Neural progenitor cell (in vitro differentiated cells): ENCODE data around the gene NTM. TPM values are rescaled to one million over a fixed set of nuclear protein-coding genes. Genes with fewer than 3 reads are reported as not detected.

ENCODE experiments used
- DNase-seq: peaks from one replicate; pipeline ENCODE4 v3.0.0-alpha.2; 2016; ENCODE audit warnings: low spot score
- H2AFZ ChIP-seq: fragments of 200-600 bp; sonication (generic); replicated peaks from 2 replicates; pipeline ENCODE4 v1.6.1; 2016; ENCODE audit warnings: antibody characterized with exemption
- H3F3A ChIP-seq: fragments of 200-600 bp; sonication (generic); 2 replicates; pipeline ENCODE4 v1.6.1; 2016; ENCODE audit warnings: antibody characterized with exemption, low read depth
- H3K27ac ChIP-seq: fragments of 200-600 bp; sonication (generic); 2 replicates; pipeline ENCODE4 v1.5.1; 2016; ENCODE audit warnings: mild to moderate bottlenecking
- H3K27me3 ChIP-seq: fragments of 200-600 bp; sonication (generic); 2 replicates; pipeline ENCODE4 v1.6.1; 2016; ENCODE audit warnings: mild to moderate bottlenecking, moderate library complexity
- H3K36me3 ChIP-seq: fragments of 200-600 bp; sonication (generic); 2 replicates; pipeline ENCODE4 v1.5.1; 2016
- H3K4me1 ChIP-seq: fragments of 200-600 bp; sonication (generic); 2 replicates; pipeline ENCODE4 v1.6.1; 2016; ENCODE audit warnings: mixed run types
- H3K4me2 ChIP-seq: fragments of 200-600 bp; sonication (generic); 2 replicates; pipeline ENCODE4 v1.6.1; 2016
- H3K4me3 ChIP-seq: fragments of 200-600 bp; sonication (generic); 2 replicates; pipeline ENCODE4 v1.5.1; 2016
- H3K79me2 ChIP-seq: fragments of 200-600 bp; sonication (generic); 2 replicates; pipeline ENCODE4 v1.6.1; 2016; ENCODE audit warnings: low read depth
- H3K9ac ChIP-seq: fragments of 200-600 bp; sonication (generic); 2 replicates; pipeline ENCODE4 v1.6.1; 2016
- H3K9me3 ChIP-seq: fragments of 200-600 bp; sonication (generic); 2 replicates; pipeline ENCODE4 v1.5.1; 2016; ENCODE audit warnings: low read depth
- H4K20me1 ChIP-seq: fragments of 200-600 bp; sonication (generic); 2 replicates; pipeline ENCODE4 v1.6.1; 2016; ENCODE audit warnings: low read depth
- H3K27ac Mint-ChIP-seq: 3 replicates; pipeline ENCODE4 v1.8.0; 2021; ENCODE audit warnings: mixed read lengths
- H3K27me3 Mint-ChIP-seq: 2 replicates; pipeline ENCODE4 v1.8.0; 2022; ENCODE audit warnings: low read depth, mild to moderate bottlenecking, inconsistent platforms, moderate library complexity, mixed read lengths; ENCODE audit not compliant: insufficient read depth
- H3K36me3 Mint-ChIP-seq: 3 replicates; pipeline ENCODE4 v1.8.0; 2021; ENCODE audit warnings: mixed read lengths
- H3K4me1 Mint-ChIP-seq: 3 replicates; pipeline ENCODE4 v1.8.0; 2021; ENCODE audit warnings: mixed read lengths
- H3K4me3 Mint-ChIP-seq: 3 replicates; pipeline ENCODE4 v1.8.0; 2021; ENCODE audit warnings: mild to moderate bottlenecking, moderate library complexity, mixed read lengths
- H3K9me3 Mint-ChIP-seq: 3 replicates; pipeline ENCODE4 v1.8.0; 2020; ENCODE audit warnings: mixed read lengths
- EZH2 ChIP-seq: fragments of 200-600 bp; sonication (generic); IDR thresholded peaks from 2 replicates; pipeline ENCODE4 v1.6.1; 2017; ENCODE audit warnings: antibody characterized with exemption, mild to moderate bottlenecking, moderate library complexity
- EZH2phosphoT487 ChIP-seq: fragments of 200-600 bp; sonication (generic); IDR thresholded peaks from 2 replicates; pipeline ENCODE4 v1.6.1; 2017; ENCODE audit warnings: antibody characterized with exemption
- total RNA-seq: library from RNA; depleted of rRNA; stranded (reverse); fragments of >200 nt; gene quantifications from 2 replicates; pipeline ENCODE4 v1.2.3, GENCODE V29; 2015; ENCODE audit warnings: low replicate concordance
- TF ChIP-seq, protein P1 (sequence below): fragments of 200-600 bp; sonication (generic); IDR thresholded peaks from 2 replicates; pipeline ENCODE4 v1.5.1; 2017; ENCODE audit warnings: antibody characterized with exemption, mild to moderate bottlenecking

Gene NTM
- total RNA-seq, 1 donor from 2014 or later: 4.3 TPM

DNA sequence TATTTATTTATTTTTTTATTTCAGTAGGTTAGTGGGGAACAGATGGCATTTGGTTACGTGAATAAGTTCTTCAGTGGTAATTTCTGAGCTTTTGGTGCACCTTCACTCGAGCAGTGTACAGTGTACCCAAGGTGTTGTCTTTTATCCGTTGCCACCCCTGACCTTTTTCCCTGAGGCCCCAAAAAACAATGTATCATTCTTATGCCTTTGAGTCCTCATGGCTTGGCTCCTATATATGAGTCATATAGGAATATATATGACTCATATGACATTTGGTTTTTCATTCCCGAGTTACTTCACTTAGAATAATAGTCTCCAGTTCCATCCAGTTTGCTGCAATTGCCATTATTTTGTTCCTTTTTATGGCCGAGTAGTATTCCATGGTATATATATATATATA lies 763.9 kb downstream of the NTM start:
- Histone ChIP-seq H3K27ac (no peak overlapping the region), H3K4me2 (no peak overlapping the region), H4K20me1 (no peaks in the 10 kb centered on the region), H3K27me3 (no peaks in the 10 kb centered on the region), H3F3A (no peaks in the 10 kb centered on the region), H3K36me3 (no peaks in the 10 kb centered on the region), H3K79me2 (no peaks in the 10 kb centered on the region), H3K9ac (no peak overlapping the region), H3K4me1 (peaks cover 6% of the 10 kb centered on the region), H3K4me3 (no peak overlapping the region), H3K9me3 (no peaks in the 10 kb centered on the region), H2AFZ (no peak overlapping the region)
- no peak for DNase-seq
- Mint-ChIP-seq H3K4me3 (no peak overlapping the region), H3K4me1 (peaks cover 17% of the 10 kb centered on the region), H3K27ac (no peak overlapping the region), H3K36me3 (no peaks in the 10 kb centered on the region), H3K9me3 (no peaks in the 10 kb centered on the region), H3K27me3 (peaks cover 6% of the 10 kb centered on the region)
- no peak for TF ChIP-seq EZH2phosphoT487
- TF ChIP-seq, protein P1, sequence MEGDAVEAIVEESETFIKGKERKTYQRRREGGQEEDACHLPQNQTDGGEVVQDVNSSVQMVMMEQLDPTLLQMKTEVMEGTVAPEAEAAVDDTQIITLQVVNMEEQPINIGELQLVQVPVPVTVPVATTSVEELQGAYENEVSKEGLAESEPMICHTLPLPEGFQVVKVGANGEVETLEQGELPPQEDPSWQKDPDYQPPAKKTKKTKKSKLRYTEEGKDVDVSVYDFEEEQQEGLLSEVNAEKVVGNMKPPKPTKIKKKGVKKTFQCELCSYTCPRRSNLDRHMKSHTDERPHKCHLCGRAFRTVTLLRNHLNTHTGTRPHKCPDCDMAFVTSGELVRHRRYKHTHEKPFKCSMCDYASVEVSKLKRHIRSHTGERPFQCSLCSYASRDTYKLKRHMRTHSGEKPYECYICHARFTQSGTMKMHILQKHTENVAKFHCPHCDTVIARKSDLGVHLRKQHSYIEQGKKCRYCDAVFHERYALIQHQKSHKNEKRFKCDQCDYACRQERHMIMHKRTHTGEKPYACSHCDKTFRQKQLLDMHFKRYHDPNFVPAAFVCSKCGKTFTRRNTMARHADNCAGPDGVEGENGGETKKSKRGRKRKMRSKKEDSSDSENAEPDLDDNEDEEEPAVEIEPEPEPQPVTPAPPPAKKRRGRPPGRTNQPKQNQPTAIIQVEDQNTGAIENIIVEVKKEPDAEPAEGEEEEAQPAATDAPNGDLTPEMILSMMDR: no peak
- TF ChIP-seq EZH2: no peak

DNA sequence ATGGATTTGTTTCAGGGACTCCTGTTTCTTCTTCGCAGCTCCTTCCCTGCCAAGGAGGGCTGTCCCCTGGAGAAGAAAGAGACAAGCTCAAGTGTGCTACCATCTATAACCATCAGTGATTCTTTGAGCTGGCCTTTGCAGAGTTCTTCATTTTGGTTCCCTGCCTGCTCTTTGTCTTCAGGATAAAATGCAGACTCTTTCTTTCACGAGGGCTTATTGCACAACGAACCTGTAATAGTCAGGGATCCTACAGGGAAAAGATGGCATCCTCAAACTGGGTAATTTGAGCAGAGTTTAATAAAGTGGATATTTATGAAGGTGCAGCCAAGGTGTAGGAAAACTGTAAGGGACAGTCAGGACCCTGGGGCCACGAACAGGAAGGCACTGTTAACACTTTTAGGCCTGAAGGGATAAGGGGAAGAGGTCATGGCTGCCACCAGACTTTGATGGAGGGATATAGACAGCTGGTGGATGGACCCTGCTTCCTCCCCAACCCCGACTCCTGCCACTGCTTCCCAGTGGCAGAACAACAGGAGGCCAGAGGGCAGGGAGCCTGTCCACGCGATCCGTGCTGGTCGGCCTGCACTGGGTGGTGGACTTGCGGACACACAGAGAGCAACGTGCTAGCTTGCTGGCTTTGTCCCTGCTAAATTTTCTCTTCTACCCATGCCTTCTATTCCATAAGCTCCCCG lies 767.0 kb downstream of the NTM start:
- no peak overlapping the region for H3K9ac ChIP-seq
- H3K27me3 ChIP-seq: no peaks in the 10 kb centered on the region
- Mint-ChIP-seq H3K9me3 (no peaks in the 10 kb centered on the region), H3K4me3 (no peak overlapping the region), H3K27me3 (peaks cover 4% of the 10 kb centered on the region), H3K4me1 (peaks cover 13% of the 10 kb centered on the region), H3K27ac (no peak overlapping the region), H3K36me3 (no peaks in the 10 kb centered on the region)
- H3K4me1 ChIP-seq: peaks cover 12% of the 10 kb centered on the region
- no peak overlapping the region for H3K4me3 ChIP-seq
- H3K36me3 ChIP-seq: no peaks in the 10 kb centered on the region
- H4K20me1 ChIP-seq: no peaks in the 10 kb centered on the region
- H3K9me3 ChIP-seq: no peaks in the 10 kb centered on the region
- no peaks in the 10 kb centered on the region for H3K79me2 ChIP-seq
- no peak overlapping the region for H3K27ac ChIP-seq
- no peak for DNase-seq
- H3K4me2 ChIP-seq: no peak overlapping the region
- TF ChIP-seq EZH2phosphoT487 (no peak), EZH2 (no peak)
- TF ChIP-seq, protein P1: no peak
- no peaks in the 10 kb centered on the region for H3F3A ChIP-seq
- peak overlapping the region; percentile 9 for H2AFZ ChIP-seq

DNA sequence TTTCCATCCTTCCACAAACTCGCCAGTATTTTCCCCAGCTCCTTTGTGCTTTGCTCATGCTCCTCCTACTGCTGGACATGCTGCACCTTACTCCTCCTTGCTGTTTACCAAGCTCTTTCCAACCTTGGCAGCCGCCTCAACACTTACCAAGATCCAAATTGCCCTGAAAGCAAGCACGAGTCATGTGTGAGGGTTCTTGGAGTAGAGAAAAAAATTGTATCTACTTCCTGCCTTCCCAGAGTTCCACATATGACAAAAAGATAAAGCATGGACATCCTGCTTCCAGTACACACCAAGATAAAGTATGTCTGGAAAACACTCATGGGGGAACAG lies 767.5 kb downstream of the NTM start:
- peaks cover 4% of the 10 kb centered on the region for H3K27me3 Mint-ChIP-seq
- H3F3A ChIP-seq: no peaks in the 10 kb centered on the region
- no peak overlapping the region for H3K27ac ChIP-seq
- H3K9ac ChIP-seq: no peak overlapping the region
- no peaks in the 10 kb centered on the region for H3K27me3 ChIP-seq
- no peaks in the 10 kb centered on the region for H3K79me2 ChIP-seq
- H2AFZ ChIP-seq: no peak overlapping the region
- H3K36me3 Mint-ChIP-seq: no peaks in the 10 kb centered on the region
- no peak overlapping the region for H3K4me2 ChIP-seq
- H3K4me1 Mint-ChIP-seq: peaks cover 12% of the 10 kb centered on the region
- H3K4me3 ChIP-seq: no peak overlapping the region
- H3K9me3 ChIP-seq: no peaks in the 10 kb centered on the region
- no peak overlapping the region for H3K27ac Mint-ChIP-seq
- no peak overlapping the region for H3K4me3 Mint-ChIP-seq
- TF ChIP-seq EZH2 (no peak), EZH2phosphoT487 (no peak)
- TF ChIP-seq, protein P1: no peak
- peaks cover 12% of the 10 kb centered on the region for H3K4me1 ChIP-seq
- no peak for DNase-seq
- no peaks in the 10 kb centered on the region for H4K20me1 ChIP-seq
- H3K36me3 ChIP-seq: no peaks in the 10 kb centered on the region
- H3K9me3 Mint-ChIP-seq: no peaks in the 10 kb centered on the region
